ENCODE measurements around the gene DIPK2A. TPM values are rescaled to one million over a fixed set of nuclear protein-coding genes. Genes with fewer than 3 reads are reported as not detected.

The DIPK2A gene
- total and polyA plus RNA-seq, 2 of the 4 experiments (the other 2 are of a cell fraction) = 9.3 to 14.0 TPM

- dilution Hi-C loops (cut with HindIII; ENCODE audit: low sequenced_read_pairs, unreplicated experiment) = no loop called here
- no peak overlapping the region for H3K18ac ChIP-seq (ENCODE audit: low read depth, low read length)
- no peak overlapping the region for H2AK9ac ChIP-seq (replicated peaks; ENCODE audit: low read depth, low read length, poor library complexity)
- no peak overlapping the region for H2BK20ac ChIP-seq (ENCODE audit: low read depth, low read length)
- no peak overlapping the region for H2BK15ac ChIP-seq (ENCODE audit: low read depth, low read length)
- TF ChIP-seq RAD21 (IDR thresholded peaks at IDR 0.05; ENCODE audit: low read length) = no peak
- no peak for TF ChIP-seq SMC3 (IDR thresholded peaks at IDR 0.05; ENCODE audit: low read depth, low read length)
- TF ChIP-seq RCOR1 (IDR thresholded peaks at IDR 0.05; ENCODE audit: insufficient replicate concordance, low read length) = no peak
- no peak for TF ChIP-seq CHD1 (IDR thresholded peaks at IDR 0.05; ENCODE audit: low read depth, low read length)
- no peak for TF ChIP-seq CEBPB (IDR thresholded peaks at IDR 0.05; ENCODE audit: low read depth, low read length)
- no peak for TF ChIP-seq ELK1 (IDR thresholded peaks at IDR 0.05; ENCODE audit: borderline replicate concordance, low read depth, low read length)
- no peak for TF ChIP-seq MAZ (IDR thresholded peaks at IDR 0.05; ENCODE audit: borderline replicate concordance, low read depth, low read length)
- TF ChIP-seq RFX5 (IDR thresholded peaks at IDR 0.05; ENCODE audit: low read depth, low read length) = no peak
- TF ChIP-seq FOS (IDR thresholded peaks at IDR 0.05; ENCODE audit: low read depth, low read length) = no peak
- no peak for TF ChIP-seq MXI1 (IDR thresholded peaks at IDR 0.05; ENCODE audit: borderline replicate concordance, low read depth, low read length)
- TF ChIP-seq USF2 (IDR thresholded peaks at IDR 0.05; ENCODE audit: low read depth, low read length) = no peak
- no peak for TF ChIP-seq NFE2L2 (IDR thresholded peaks at IDR 0.05; ENCODE audit: low read depth, low read length)
- no peak for TF ChIP-seq MAFK (IDR thresholded peaks at IDR 0.05; ENCODE audit: low read depth, low read length)
- no peak for TF ChIP-seq POLR2A (IDR thresholded peaks at IDR 0.05; ENCODE audit: low read depth, low read length)
- H4K8ac ChIP-seq (ENCODE audit: low read depth in 2 of 2, low read length in 2 of 2) = no peak overlapping the region
- H2BK5ac ChIP-seq (ENCODE audit: low read depth, low read length, poor library complexity, severe bottlenecking) = no peak overlapping the region
- H3K56ac ChIP-seq (ENCODE audit: extremely low read depth, insufficient read depth, low read length) = no peak overlapping the region
- no peak overlapping the region for H4K5ac ChIP-seq (ENCODE audit: low read depth, low read length)
- WGBS, 2 experiments (ENCODE audit: extremely low coverage in 2 of 2, insufficient read length in 1 of 2) = no CpG with 5 or more reads among the region's 1 CpG
- H3K36me3 ChIP-seq (ENCODE audit: control insufficient read depth, insufficient read depth, low read length) = no peaks in the 10 kb centered on the region
- H3K9me3 ChIP-seq (ENCODE audit: control insufficient read depth, insufficient read depth, low read length) = no peaks in the 10 kb centered on the region
- ATAC-seq (ENCODE audit: low read depth) (no peak), DNase-seq (no peak)
- no peak overlapping the region for H4K91ac ChIP-seq (ENCODE audit: insufficient read depth, low read depth, low read length)
- H2BK120ac ChIP-seq (ENCODE audit: low read depth, low read length) = no peak overlapping the region
- CTCF ChIA-PET = no interaction called here
- in situ Hi-C loops (cut with MboI; ENCODE audit: low sequenced_read_pairs) = no loop called here
- intact Hi-C loops (cut with micrococcal nuclease) = no loop called here
- no peak overlapping the region for H3K23ac ChIP-seq (ENCODE audit: low read depth, low read length)
- no peak overlapping the region for H3K4me2 ChIP-seq (ENCODE audit: low read depth, low read length)
- no peaks in the 10 kb centered on the region for H3K4me1 ChIP-seq (ENCODE audit: control insufficient read depth, insufficient read depth, low read length)
- no TSS peak for BruUV-seq (replicated peaks)
- H3K79me1 ChIP-seq (ENCODE audit: low read depth in 1 of 2, low read length in 2 of 2) = no peaks in the 10 kb centered on the region
- H2AFZ ChIP-seq (replicated peaks; ENCODE audit: low read length, poor library complexity) = no peak overlapping the region
- no peak overlapping the region for H3K27ac ChIP-seq (ENCODE audit: insufficient read depth, low read length)
- H3K4me3 ChIP-seq (ENCODE audit: insufficient read depth, low read depth, low read length) = no peak overlapping the region
- POLR2A ChIA-PET (ENCODE audit: unreplicated experiment) = no interaction called here
- H3K9ac ChIP-seq (ENCODE audit: low read depth, low read length) = no peak overlapping the region
- H3K14ac ChIP-seq (replicated peaks; ENCODE audit: low read depth, low read length) = no peak overlapping the region
- H4K20me1 ChIP-seq (ENCODE audit: insufficient read depth, low read length) = no peaks in the 10 kb centered on the region
- H3K4ac ChIP-seq (ENCODE audit: low read depth, low read length) = no peak overlapping the region
- no peaks in the 10 kb centered on the region for H3K27me3 ChIP-seq (ENCODE audit: control insufficient read depth, insufficient read depth, low read length)
- H2AK5ac ChIP-seq (ENCODE audit: low read depth, low read length) = no peak overlapping the region
- H3K9me1 ChIP-seq (ENCODE audit: insufficient read depth, low read length) = no peaks in the 10 kb centered on the region
These were observed 10.3 kb upstream of the DIPK2A start for GRCh38 chr3:143961342-143961741.

Data from IMR-90 (cell line).